Nephron (organoid): ENCODE measurements around the gene GABRP.
A peak's percentile ranks its signal among the peaks of the same experiment; 100 is the strongest.

Experiments used
- H3K27ac Mint-ChIP-seq, 3 experiments: 2 replicates each; pipeline ENCODE4 v1.8.0; 2020; ENCODE audit warnings: mixed read lengths in 3 of 3, mild to moderate bottlenecking in 2 of 3, moderate library complexity in 1 of 3
- H3K27me3 Mint-ChIP-seq: 2 replicates; pipeline ENCODE4 v1.8.0; 2021; ENCODE audit warnings: low read depth, mild to moderate bottlenecking, moderate library complexity, mixed read lengths
- H3K36me3 Mint-ChIP-seq: 2 replicates; pipeline ENCODE4 v1.8.0; 2020; ENCODE audit warnings: low read depth, mixed read lengths
- H3K4me1 Mint-ChIP-seq: 2 replicates; pipeline ENCODE4 v1.8.0; 2020; ENCODE audit warnings: mixed read lengths
- H3K4me3 Mint-ChIP-seq, 3 experiments: 2 replicates each; pipeline ENCODE4 v1.8.0; 2020; ENCODE audit warnings: mild to moderate bottlenecking in 3 of 3, mixed read lengths in 3 of 3, moderate library complexity in 2 of 3
- H3K9me3 Mint-ChIP-seq: 2 replicates; pipeline ENCODE4 v1.8.0; 2020; ENCODE audit warnings: mixed read lengths
- TF ChIP-seq, protein P1 (sequence below), 3 experiments: fragments of 200-600 bp; sonication (generic); IDR thresholded peaks; one replicate each; pipeline ENCODE4 v1.5.0; 2021; ENCODE audit warnings: antibody characterized with exemption in 3 of 3; ENCODE audit not compliant: unreplicated experiment in 3 of 3

The GABRP gene

GRCh38 chr5:170861917-170862766, 78.6 kb downstream of the GABRP start, which contains the start of gene RANBP17:
Gene RANBP17, plus strand, starts transcription at chr5:170862018.
- Mint-ChIP-seq H3K4me1 (peaks cover 22% of the 10 kb centered on the region), H3K27me3 (no peaks in the 10 kb centered on the region), H3K27ac (peak within 1 kb of the TSS; percentile 18 to 43 (median 35)), H3K9me3 (peaks cover 22% of the 10 kb centered on the region), H3K36me3 (peaks cover 20% of the 10 kb centered on the region), H3K4me3 (peak within 1 kb of the TSS; percentile 86 to 92 (median 91))
- TF ChIP-seq, protein P1, sequence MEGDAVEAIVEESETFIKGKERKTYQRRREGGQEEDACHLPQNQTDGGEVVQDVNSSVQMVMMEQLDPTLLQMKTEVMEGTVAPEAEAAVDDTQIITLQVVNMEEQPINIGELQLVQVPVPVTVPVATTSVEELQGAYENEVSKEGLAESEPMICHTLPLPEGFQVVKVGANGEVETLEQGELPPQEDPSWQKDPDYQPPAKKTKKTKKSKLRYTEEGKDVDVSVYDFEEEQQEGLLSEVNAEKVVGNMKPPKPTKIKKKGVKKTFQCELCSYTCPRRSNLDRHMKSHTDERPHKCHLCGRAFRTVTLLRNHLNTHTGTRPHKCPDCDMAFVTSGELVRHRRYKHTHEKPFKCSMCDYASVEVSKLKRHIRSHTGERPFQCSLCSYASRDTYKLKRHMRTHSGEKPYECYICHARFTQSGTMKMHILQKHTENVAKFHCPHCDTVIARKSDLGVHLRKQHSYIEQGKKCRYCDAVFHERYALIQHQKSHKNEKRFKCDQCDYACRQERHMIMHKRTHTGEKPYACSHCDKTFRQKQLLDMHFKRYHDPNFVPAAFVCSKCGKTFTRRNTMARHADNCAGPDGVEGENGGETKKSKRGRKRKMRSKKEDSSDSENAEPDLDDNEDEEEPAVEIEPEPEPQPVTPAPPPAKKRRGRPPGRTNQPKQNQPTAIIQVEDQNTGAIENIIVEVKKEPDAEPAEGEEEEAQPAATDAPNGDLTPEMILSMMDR (IDR thresholded peaks at IDR 0.05; ENCODE audit: unreplicated experiment in 3 of 3): no peak

GRCh38 chr5:170863646-170864045, 80.1 kb downstream of the GABRP start:
- Mint-ChIP-seq H3K4me3 (peak overlapping the region; percentile 84 to 88 (median 86)), H3K27me3 (no peaks in the 10 kb centered on the region), H3K36me3 (peaks cover 20% of the 10 kb centered on the region), H3K9me3 (peaks cover 20% of the 10 kb centered on the region), H3K27ac (no peak overlapping the region), H3K4me1 (peaks cover 22% of the 10 kb centered on the region)
- TF ChIP-seq, protein P1 (IDR thresholded peaks at IDR 0.05; ENCODE audit: unreplicated experiment in 3 of 3): no peak
